Mucosa of descending colon (tissue), 3 donors: ENCODE results near the gene CSTF3. TPM values are rescaled to one million over a fixed set of nuclear protein-coding genes. Genes with fewer than 3 reads are reported as not detected.

Source experiments
- total RNA-seq, 3 donors: library from RNA; stranded (reverse); fragmentation: NEBNext Ultra II Directional in 2 of 3; extraction: Animal tissue kit (Norgen Biotek cat#: 25700) in 2 of 3; gene quantifications; one replicate each; pipeline versions ENCODE4 v1.2.1 to v1.2.4, GENCODE V29; 2021 to 2023
- donor health status: DM: no; HTN: no; CAD: no; lungs with moderate emphysema.
- donor health status: DM: no; HTN: no; CAD: no.
- donor health status: DM: no; HTN: yes; CAD: no.

The CSTF3 gene
- total RNA-seq, 3 donors from 2014 or later = 19.2 to 21.9 (median 20.2) TPM

Other genes starting within 250 kb of the CSTF3 start
- gene DEPDC7, start 145.6 kb downstream of the CSTF3 start, total RNA-seq = 10 to 100 TPM in 1 of 3 donors, 1 to 10 TPM in 2; 7.4 to 10.7 (median 7.6) TPM
- 10 to 100 TPM; 24.8 to 51.6 (median 31.3) TPM for gene TCP11L1, start 121.9 kb downstream of the CSTF3 start, total RNA-seq
- gene HIPK3, start 95.9 kb upstream of the CSTF3 start, total RNA-seq = 100 to 1,000 TPM in 1 of 3 donors, 10 to 100 TPM in 2; 67.0 to 254 (median 69.7) TPM
- gene KIAA1549L, start 214.6 kb upstream of the CSTF3 start, total RNA-seq = 1 to 10 TPM in 1 of 3 donors, under 1 TPM in 2; 0.12 to 1.0 (median 0.20) TPM